Body of pancreas (tissue), 4 donors: ENCODE measurements around the gene SPDYE16. TPM values are rescaled to one million over a fixed set of nuclear protein-coding genes. Genes with fewer than 3 reads are reported as not detected.
"Not testable (repeated sequence)": the region's sequence is repeated elsewhere in the genome, so short reads cannot be mapped to it uniquely, and the experiment has no call there.

Source experiments
- ATAC-seq: fragments of 150-250 bp; one replicate; pipeline ENCODE4 v1.9.1; 2016
- DNase-seq, 4 donors: peaks; one replicate each; pipeline ENCODE4 v3.0.0-alpha.2; 2019
- H3K27ac ChIP-seq, 4 donors: fragments of 200-600 bp; sonication (generic); 1 replicate in 3 of 4; 2 replicates in 1 of 4; pipeline versions ENCODE4 v1.5.1 to v1.6.1; 2016 to 2019; ENCODE audit warnings: mild to moderate bottlenecking in 1 of 4, mixed read lengths in 1 of 4, moderate library complexity in 1 of 4
- H3K27me3 ChIP-seq, 2 donors: fragments of 200-600 bp; sonication (generic); one replicate each; pipeline ENCODE4 v1.6.0; 2016; ENCODE audit warnings: mild to moderate bottlenecking in 1 of 2
- H3K36me3 ChIP-seq, 2 donors: fragments of 200-600 bp; sonication (generic); replicated peaks in 1 of 2; 2 replicates each; pipeline ENCODE4 v1.5.1; 2016; ENCODE audit warnings: low read depth in 2 of 2; ENCODE audit not compliant: insufficient read depth in 1 of 2
- H3K4me1 ChIP-seq: fragments of 200-600 bp; sonication (generic); one replicate; pipeline ENCODE4 v1.6.0; 2016
- H3K4me3 ChIP-seq, 2 donors: fragments of 200-600 bp; sonication (generic); 1 replicate in 1 of 2; 2 replicates in 1 of 2; pipeline ENCODE4 v1.5.1; 2016 to 2019
- H3K9me3 ChIP-seq, 3 donors: fragments of 200-600 bp; sonication (generic); 1 replicate in 2 of 3; 2 replicates in 1 of 3; pipeline ENCODE4 v1.5.1; 2016
- WGBS, 2 donors: methylation state at CpG; one replicate each; pipeline ENCODE4 v1.1.5; 2017; 5-methylcytosine and 5-hydroxymethylcytosine counted together
- intact Hi-C: fragments of 100-400 bp; cut with DNase I; formaldehyde crosslinking; loops from one replicate; pipeline ENCODE4 v1.15.1; 2023
- small RNA-seq: library from RNA; depleted of rRNA; stranded (forward); fragments of <200 nt; gene quantifications from one replicate; pipeline ENCODE3, GENCODE V24; 2016
- total RNA-seq, 2 donors: library from RNA; depleted of rRNA; stranded (reverse); fragments of >200 nt; gene quantifications; one replicate each; pipeline ENCODE4 v1.1.0, GENCODE V29; 2016

The SPDYE16 gene
- total RNA-seq, 2 donors from 2014 or later: 0.26 TPM; not detected in 1

DNA sequence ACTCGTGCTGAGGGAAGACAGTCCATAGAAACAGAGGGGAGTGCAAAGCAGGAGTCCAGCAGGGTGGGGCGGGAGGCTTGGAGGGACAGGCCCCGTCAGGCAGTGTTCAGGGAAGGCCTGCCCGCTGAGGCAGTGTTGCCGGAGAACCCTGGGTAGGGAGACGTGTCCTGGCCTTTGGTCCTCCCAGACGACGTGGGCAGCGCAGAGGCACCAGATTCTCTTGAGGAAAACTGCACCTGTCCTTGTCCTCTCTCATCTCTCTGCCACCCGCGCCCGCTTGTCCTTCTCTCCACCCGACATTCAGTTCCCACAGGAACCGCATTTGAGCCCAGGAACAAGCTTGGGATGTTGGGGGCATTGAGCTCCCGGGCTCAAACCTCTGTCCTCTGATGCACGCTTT lies 47.4 kb downstream of the SPDYE16 start:
- H3K27me3 ChIP-seq, intact Hi-C loops, ATAC-seq, H3K4me1 ChIP-seq, H3K36me3 ChIP-seq, H3K27ac ChIP-seq, H3K9me3 ChIP-seq, DNase-seq, H3K4me3 ChIP-seq: not testable (repeated sequence)
- WGBS, 2 donors: 92% methylated on average over 13 of the region's 16 CpGs; no CpG with 5 or more reads in 1 of the 2 donors

GRCh38 chr7:76492139-76492538 lies 51.0 kb downstream of the SPDYE16 start:
- H3K27me3 ChIP-seq, H3K36me3 ChIP-seq, H3K9me3 ChIP-seq, H3K4me3 ChIP-seq, ATAC-seq, H3K27ac ChIP-seq, DNase-seq, intact Hi-C loops, H3K4me1 ChIP-seq: not testable (repeated sequence)
- WGBS, 2 donors: no CpG with 5 or more reads among the region's 10 CpGs

DNA sequence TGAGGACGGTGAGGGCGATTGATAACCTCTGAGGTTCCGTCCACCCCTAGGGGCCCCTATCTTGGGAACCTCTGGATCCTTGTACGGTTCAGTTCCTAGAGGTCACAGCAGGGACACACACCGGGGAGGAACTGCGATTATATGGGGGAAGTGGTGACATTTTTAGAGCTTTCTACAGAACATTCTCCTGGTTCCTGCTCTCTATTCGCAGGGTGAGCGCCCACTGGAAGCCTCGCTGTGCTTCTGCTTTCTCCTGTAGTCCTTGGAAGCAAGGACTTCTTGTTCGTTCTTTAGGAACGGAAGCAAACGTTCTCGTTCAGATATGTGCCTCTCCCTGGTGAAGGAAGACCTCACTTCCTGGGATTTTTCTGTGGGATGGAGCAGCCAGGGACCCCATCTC lies 55.1 kb downstream of the SPDYE16 start:
- WGBS, 2 donors: 70% methylated on average over 9 of the region's 13 CpGs; no CpG with 5 or more reads in 1 of the 2 donors
- DNase-seq, intact Hi-C loops, ATAC-seq, H3K27ac ChIP-seq, H3K27me3 ChIP-seq, H3K36me3 ChIP-seq, H3K4me3 ChIP-seq, H3K9me3 ChIP-seq, H3K4me1 ChIP-seq: not testable (repeated sequence)

GRCh38 chr7:76486618-76487017 lies 56.5 kb downstream of the SPDYE16 start:
- intact Hi-C loops, H3K4me1 ChIP-seq, H3K36me3 ChIP-seq, DNase-seq, H3K27ac ChIP-seq, H3K9me3 ChIP-seq, H3K27me3 ChIP-seq, ATAC-seq, H3K4me3 ChIP-seq: not testable (repeated sequence)
- no CpG with 5 or more reads among the region's 5 CpGs for WGBS, 2 donors

DNA sequence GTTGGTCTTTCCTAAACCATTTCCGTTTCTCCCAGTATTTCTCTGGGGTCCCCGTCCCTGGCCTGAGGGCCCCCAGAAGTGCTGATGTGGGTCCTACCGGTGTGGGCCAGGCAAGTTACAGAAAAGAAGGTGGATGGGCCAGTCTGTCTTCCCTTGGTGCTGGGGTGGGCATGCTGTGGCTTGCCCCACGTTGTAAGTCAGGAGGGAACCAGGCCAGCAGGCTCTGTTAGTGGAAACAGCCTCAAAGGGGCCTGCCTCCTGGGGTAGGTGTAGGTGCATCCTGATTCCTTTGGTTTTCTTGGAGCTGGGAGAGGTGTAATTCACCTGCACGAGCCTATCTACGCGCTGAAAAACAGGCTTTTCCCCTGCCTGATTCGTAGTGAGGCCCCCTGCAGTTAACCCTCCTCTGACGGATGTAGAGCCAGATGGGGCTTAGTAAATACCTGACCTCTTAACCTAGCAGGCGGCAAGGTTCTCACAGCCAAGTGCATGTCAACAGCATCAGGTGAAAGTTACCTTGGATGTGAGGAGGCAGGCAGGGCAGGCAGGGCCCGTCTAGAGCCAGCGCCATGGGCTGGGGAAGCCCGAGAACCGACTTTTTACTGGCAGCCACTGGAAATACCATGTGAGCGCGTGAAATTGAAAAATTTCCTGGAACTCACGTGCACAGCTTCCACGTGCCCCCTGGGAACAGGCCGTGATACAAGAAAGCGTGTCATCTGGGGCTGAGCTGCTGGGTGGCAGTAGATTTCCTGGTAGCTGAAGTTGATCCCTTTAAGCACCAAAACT lies 57.1 kb downstream of the SPDYE16 start:
- H3K4me1 ChIP-seq, intact Hi-C loops, H3K27me3 ChIP-seq, H3K36me3 ChIP-seq, DNase-seq, H3K9me3 ChIP-seq, H3K4me3 ChIP-seq, H3K27ac ChIP-seq: not testable (repeated sequence)
- peak; percentile 33 for ATAC-seq
- WGBS, 2 donors: 72% methylated on average over 2 of the region's 20 CpGs; no CpG with 5 or more reads in 1 of the 2 donors

DNA sequence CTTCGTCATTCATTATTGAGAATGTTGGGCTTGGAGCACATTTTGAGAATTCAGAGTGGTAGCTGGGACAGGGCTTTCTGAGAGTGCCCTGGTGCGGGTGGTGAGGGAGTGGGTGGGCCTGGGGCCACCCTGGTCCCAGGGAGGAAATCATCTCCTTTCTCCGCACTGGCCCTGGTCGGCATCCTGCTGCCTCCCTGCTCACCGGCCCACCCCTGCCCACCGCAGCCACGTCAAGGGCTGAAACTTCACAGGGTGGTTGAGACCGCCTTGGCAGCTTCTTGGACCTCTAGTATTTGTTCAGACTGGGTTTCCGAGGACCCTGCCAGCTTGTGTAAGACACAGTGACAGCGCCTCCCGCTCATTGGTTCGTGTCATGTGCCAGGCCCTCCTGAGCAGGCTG lies 58.6 kb downstream of the SPDYE16 start:
- H3K4me1 ChIP-seq, H3K4me3 ChIP-seq, H3K27me3 ChIP-seq, DNase-seq, H3K27ac ChIP-seq, H3K9me3 ChIP-seq, ATAC-seq, H3K36me3 ChIP-seq, intact Hi-C loops: not testable (repeated sequence)
- WGBS, 2 donors: no CpG with 5 or more reads among the region's 12 CpGs

- H3K36me3 ChIP-seq, H3K4me3 ChIP-seq, H3K9me3 ChIP-seq, H3K4me1 ChIP-seq, H3K27ac ChIP-seq, intact Hi-C loops, ATAC-seq, DNase-seq, H3K27me3 ChIP-seq: not testable (repeated sequence)
- 88% methylated on average over 15 of the region's 17 CpGs; no CpG with 5 or more reads in 1 of the 2 donors for WGBS, 2 donors
Measured at GRCh38 chr7:76483081-76483480, 60.0 kb downstream of the SPDYE16 start.

- H3K4me1 ChIP-seq, DNase-seq, ATAC-seq, H3K9me3 ChIP-seq, H3K27ac ChIP-seq, H3K4me3 ChIP-seq, H3K36me3 ChIP-seq, intact Hi-C loops, H3K27me3 ChIP-seq: not testable (repeated sequence)
- 94 to 96% methylated on average over 5 to 19 of the region's 24 CpGs for WGBS, 2 donors
Measured at GRCh38 chr7:76482660-76483059, 60.4 kb downstream of the SPDYE16 start.

Small RNAs within 50 kb of the gene (small RNA-seq; reads per million reads assigned to genes)
- not detected for gene RF00019

Other genes starting within 250 kb of the SPDYE16 start
- gene HSPB1, start 240.6 kb downstream of the SPDYE16 start, total RNA-seq: 100 to 1,000 TPM; 367 to 445 TPM
- 10 to 100 TPM; 24.1 to 60.0 TPM for gene YWHAG, start 184.3 kb downstream of the SPDYE16 start, total RNA-seq
- gene SSC4D, start 133.6 kb downstream of the SPDYE16 start, total RNA-seq: 1 to 10 TPM; 3.6 to 7.6 TPM
- gene ZP3, start 118.3 kb downstream of the SPDYE16 start, total RNA-seq: 1 to 10 TPM; 3.3 to 4.4 TPM
- 10 to 100 TPM; 10.5 to 16.3 TPM for gene DTX2, start 81.6 kb downstream of the SPDYE16 start, total RNA-seq
- gene UPK3B, start 32.7 kb downstream of the SPDYE16 start, total RNA-seq: 1 to 10 TPM; 2.3 to 7.3 TPM
- gene POMZP3, start 84.0 kb upstream of the SPDYE16 start, total RNA-seq: 1 to 10 TPM; 4.2 to 7.9 TPM